Activated CD4-positive, alpha-beta T cell treated with anti-CD3 and anti-CD28 coated beads for 4 hours (primary cell): ENCODE measurements around the gene KLF1.
"Not testable (repeated sequence)": the region's sequence is repeated elsewhere in the genome, so short reads cannot be mapped to it uniquely, and the experiment has no call there.

Source experiments
- DNase-seq, 2 donors: peaks; one replicate each; pipeline ENCODE4 v3.0.0-alpha.2; 2020

KLF1 gene

DNA sequence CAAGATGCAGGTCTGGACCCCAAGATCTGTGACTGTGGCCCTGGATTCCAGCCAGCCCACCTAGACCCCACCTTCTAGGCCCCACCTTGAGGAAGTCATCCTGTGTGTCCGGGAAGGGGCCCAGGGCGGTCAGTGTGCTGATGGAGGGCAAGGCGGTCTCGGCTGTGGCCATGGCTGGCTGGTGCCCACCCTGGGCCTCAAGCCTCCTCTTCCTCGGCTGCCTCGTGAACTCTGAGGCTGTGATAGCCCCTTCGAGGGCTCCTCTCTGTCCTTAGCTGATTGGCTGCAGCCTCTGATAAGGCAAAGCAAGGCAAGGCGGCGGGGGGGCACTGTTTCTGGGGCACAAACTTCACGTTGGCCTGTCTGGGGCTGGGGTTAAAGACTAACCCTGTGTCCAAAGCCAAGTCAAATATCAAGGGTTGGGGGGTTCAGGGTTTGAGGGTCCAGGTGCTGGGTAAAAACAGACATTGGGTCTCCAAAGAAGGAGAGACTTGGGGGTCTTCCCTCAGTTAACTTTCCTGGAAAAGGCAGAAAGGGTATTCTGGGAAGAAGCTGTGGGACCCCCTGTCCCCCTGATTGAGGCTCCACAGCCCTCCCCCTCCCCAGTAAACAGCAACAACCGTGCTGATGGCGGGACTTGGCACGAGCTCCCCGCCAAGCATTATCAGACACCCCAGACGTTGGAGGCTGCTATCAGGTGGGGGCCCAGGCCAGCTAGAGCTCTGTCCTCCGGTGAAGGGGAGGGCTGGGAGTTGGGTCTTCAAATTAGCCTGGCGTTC, at the start of gene KLF1:
TSS of gene KLF1 (minus strand) at position 233 of the 779 bp plus-strand sequence. CDS start at position 172, 61 bp downstream.
- no peak for DNase-seq

DNA sequence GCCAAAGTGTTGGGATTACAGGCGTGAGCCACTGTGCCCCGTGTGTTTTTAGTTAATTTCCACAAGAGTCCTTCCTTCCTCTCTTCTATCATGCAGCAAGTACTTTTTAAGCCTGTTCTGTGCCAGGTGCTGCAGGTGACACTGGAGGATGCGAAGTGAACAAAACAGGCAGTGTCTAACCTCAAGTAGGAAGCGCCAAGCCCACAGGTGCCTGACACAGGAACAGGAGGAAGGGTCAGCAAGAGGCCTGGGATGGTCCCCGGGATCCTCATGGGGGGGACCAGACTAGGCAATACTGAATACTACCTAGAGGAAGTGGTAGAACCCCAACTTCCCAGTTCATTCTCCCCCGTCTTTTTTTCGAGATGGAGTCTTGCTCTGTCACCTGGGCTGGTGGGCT, 49.6 kb upstream of the KLF1 start:
- no peak for DNase-seq

DNA sequence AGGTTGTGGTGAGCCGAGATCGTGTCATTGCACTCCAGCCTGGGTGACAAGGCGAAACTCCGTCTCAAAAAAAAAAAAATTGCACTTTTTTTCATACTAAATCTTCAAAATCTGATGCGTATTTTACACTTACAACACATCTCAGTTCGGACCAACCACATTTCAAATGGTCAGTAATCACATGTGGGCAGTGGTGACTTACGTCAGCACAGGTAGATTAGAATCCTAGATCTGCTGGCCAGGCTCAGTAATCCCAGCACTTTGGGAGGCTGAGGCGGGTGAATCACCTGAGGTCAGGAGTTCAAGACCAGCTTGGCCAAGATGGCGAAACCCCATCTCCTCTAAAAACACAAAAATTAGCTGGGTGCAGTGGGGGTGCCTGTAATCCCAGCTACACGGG, 48.1 kb upstream of the KLF1 start:
- no peak for DNase-seq

DNA sequence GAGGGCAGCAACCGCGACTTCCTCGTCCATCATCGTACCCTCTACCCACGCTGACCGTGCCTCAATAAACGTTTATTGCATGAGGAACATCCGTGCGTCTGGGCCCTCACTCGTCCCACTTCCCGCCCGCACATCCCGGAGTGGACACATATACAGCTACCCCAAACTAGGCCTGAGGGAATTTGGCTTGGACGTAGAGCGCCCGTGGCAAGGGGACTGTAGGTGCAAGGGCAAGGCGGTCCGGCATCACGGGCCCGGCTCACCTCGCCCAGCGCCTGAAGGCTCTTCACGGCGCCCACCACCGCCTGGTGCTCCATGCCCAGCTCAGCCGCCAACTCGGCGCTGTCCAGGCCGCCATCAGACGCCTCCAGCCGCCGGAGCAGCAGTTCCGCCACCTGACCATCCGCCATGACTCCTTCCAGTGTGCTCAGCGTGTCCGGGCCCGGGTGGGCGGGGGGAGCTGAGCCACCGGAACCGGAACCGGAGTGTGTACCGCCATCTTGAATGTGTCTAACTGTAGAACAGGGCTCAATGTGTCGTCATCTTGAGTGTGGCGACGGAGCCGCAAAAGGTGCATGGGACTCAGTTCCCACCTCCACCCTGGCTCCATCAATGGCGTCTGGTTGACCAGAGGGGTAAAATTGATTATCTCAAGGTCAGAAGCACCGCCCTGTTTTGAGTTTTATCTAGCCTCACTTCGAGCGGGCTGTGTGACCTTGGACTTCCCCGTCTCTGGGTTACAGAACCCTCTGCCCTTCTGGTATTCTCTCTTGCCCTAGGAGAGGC, 46.5 kb upstream of the KLF1 start, which contains the start of gene FARSA:
TSS of gene FARSA (minus strand) at position 425 of the 786 bp plus-strand sequence. CDS start at position 410, 15 bp downstream.
- DNase-seq, result peak; percentile 86 to 87

DNA sequence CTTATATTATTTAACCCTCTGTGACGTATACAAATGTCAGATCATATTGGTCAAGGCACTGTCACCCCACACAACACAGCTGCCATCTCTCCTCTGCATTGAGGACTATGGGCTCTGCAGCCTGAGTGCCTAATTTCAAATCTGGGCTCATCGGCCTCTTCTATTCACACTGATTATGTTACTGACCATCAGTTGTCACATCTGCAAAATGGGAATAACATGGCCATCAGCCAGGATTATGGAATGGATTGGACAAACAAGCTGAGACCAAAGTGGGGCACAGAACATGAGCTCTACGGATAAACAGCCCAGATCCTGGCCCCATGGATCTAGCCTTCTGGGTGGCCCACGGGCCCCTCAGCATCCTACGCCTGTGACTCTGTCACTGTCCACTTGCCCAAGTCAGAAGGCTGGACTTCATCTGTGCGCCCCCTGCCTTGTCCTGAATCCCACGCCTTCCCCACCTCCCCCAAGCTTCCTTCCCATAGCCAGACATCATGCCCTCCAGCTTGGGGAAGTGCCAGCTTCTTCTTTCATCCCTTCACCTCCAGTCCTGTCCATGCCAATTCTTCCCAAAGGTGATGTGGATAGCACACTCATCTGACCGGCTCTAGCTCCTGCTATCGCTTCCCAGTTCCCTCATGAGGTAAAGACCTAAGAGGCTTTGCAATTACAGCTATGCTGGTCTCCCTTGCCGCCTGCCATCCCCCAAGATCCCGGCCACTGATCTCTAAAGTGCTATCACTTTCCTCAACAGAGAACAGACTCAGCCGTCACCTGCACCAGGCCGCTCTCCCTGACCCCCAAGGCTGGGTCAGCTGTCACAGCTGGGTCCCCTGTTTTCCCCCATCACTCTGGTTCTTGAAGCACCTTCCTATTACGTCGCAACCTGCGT, 45.6 kb upstream of the KLF1 start:
- DNase-seq, result no peak

DNA sequence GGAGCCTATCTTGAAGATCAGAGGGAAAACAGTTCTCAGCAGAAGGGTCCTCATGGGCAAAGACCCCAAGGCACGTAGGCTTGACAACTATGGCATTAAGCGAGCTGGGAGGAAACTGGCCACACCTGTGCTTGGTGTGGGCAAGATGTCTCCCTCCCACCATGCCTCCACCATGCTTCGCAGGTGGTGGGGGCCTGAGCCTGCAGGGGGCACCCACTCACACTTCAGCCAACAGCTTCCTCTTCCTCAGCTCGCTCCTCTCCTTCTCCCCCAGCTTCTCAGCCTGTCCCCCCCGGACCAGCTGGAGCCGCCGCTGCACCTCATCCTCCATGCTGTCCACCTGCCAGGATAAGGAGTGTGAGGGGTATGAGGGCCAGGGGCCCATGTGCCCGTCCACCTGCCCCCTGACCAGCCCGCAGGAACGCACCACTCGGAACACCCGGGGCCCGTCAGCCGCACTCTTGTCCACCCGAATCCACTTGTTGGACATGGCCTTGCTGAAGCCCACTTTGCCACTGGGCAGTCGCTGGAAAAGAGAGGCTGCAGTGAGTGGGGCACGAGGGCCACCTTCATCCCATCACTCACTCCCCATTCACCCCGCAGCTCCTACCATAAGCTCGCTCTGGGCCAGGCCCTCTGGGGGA, 43.1 kb upstream of the KLF1 start:
- DNase-seq, result no peak

DNA sequence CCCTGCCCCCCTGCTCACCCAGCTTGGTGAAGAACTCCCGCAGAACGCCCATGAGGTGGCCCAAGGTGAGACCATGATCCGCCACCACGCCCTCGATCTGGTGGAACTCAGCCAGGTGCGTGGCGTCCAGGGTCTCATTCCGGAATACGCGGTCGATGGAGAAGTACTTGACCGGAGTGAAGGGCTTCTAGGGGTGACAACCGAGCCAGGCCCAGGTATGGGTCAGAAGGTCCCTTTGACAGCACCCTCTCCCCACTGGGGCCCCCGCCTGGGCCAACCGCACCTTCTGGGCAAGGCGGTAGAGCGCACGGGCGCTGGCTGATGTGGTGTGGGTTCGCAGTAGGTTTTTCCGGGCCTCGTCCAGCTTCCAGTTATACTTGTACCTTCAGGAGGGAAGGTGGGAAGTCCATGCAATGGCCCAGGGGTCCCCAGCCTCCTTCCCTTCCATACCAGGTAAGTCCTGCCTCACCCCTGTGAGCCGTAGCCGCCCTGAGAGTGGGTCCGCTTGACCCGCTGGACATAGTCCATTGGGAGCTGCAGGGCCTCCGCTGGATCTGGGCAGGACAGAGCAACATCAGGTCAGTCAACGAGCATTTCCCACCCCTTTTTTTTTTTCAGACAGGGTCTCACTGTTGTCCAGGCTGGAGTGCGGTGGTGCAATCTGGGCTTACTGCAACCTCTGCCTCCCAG, 37.8 kb upstream of the KLF1 start:
- DNase-seq, result no peak

- DNase-seq, result no peak
Observed at GRCh38 chr19:12922959-12923358, 36.0 kb upstream of the KLF1 start.

DNA sequence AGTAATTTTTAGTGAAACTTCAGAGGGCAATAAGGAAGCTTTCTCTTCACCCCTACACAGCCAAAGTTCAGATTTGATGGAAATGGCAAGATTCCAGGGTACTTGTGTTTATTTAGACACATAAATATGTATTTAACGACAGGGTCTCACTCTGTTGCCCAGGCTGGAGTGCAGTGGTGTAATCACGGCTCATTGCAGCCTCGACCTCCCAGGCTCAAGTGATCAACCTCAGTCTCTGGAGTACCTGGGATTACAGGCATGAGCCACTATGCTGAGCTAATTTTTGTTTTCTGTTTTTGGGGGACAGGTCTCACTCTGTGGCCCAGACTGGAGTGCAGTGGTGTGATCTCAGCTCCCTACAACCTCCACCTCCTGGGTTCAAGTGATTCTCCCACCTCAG, 34.0 kb upstream of the KLF1 start:
- DNase-seq, result no peak

GRCh38 chr19:12918253-12918652, 31.3 kb upstream of the KLF1 start:
- DNase-seq, result no peak

DNA sequence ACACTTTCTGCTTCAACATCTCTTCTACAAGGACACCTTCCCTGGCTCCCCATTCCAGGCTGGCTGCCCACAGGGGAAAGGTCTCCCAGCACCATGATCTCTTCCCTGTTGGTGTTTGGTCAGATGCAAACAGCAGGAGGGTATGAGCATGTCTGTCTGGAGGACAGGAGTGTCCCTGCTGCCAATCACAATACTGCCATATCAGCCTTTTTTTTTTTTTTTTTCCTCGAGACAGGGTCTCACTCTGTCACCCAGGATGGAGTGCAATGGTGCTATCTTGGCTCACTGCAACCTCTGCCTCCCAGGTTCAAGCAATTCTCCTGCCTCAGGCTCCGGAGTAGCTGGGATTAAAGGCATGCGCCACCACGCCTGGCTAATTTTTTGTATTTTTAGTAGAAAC, 28.9 kb upstream of the KLF1 start:
- DNase-seq, result not testable (repeated sequence)

GRCh38 chr19:12913851-12914690, 27.1 kb upstream of the KLF1 start:
- peak; percentile 42 to 43 for DNase-seq

DNA sequence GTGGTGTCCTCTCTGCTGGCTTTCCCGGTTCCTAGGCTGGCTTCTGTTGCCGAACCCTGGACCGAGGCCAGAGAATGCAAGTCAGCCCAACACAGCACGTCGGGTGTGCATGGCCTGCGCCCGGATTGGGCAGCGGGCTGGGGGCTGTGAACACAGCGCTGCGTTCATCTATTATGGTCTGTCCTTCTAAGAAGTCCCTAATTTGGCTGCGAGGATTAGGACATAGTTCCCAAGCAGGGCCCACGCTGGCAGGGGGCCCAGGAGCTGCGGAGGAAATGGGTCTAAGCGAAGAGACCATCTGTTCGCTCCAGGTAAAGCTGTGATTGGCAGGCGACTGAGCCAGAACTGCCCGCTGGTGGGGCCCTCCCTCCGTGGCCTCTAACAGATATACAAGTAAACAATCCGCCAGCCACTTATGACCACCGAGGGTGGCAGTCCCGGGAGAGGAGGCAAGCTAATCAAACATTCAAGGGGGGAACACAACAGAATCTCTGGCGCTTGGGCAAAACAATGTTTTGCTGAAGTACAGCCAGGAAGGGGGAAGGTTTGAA, 26.1 kb upstream of the KLF1 start:
- no peak for DNase-seq

GRCh38 chr19:12912571-12912970, 25.6 kb upstream of the KLF1 start:
- DNase-seq, result no peak

DNA sequence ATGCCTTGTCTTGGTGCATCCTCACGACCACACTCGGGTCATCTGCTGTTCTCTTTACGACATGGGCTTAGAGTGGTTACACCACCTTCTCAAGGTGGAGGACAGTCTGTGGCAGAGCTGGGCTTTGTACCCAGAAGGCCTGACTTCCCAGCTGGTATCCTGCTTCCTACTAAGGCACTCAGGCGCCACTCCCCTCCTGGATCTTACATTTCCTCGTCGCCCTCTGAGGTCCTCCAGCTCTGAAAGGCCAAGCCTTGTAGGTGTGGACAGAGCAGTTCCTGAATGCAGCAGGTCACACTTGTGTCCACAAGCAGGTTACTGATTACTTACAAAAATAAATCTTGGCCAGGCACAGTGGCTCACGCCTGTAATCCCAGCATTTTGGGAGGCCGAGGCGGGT, 20.2 kb upstream of the KLF1 start:
- no peak for DNase-seq

- DNase-seq, result no peak
Observed at GRCh38 chr19:12899891-12900518, 13.0 kb upstream of the KLF1 start.

- no peak for DNase-seq
Observed at GRCh38 chr19:12896460-12896859, 9.5 kb upstream of the KLF1 start.

DNA sequence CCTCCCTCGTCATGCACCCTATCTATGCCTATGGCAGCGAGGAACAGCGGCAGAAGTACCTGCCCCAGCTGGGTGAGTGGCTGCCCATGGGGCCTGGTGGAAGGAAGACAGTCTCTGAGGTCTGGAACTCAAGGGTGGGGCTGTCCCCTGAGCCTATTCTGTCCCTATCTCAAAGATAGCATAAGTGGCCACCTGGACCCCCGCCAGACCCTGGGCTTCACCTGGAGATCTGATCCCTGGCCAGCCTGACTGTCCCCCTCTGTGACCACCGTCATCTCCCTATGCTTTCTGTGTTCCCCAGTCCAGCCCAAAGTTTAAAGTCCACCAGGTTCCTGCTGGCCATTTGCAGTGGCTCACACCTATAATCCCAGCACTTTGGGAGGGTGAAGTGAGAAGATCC, 6.6 kb upstream of the KLF1 start:
- DNase-seq, result no peak

- no peak for DNase-seq
Observed at GRCh38 chr19:12891553-12892021, 4.6 kb upstream of the KLF1 start.
